ENCODE measurements around the gene CNNM3.

CNNM3 gene

DNA sequence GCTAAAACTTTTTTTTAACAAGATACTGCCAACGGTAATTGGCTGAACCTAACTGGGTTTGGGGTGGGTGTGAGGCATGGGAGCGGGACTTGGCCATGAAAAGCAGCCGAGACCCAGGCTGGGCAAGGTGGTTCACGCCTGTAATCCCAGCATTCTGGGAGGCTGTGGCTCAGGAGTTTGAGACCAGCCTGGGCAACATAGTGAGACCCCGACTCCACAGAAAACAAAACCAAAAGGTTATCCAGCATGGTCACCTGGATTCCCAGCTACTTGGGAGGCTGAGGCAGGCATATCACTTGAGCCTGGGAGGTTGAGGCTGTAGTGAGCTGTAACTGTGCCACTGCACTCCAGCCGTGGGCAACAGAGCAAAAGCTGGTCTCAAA, 64.8 kb downstream of the CNNM3 start:
- DNase-seq: no peak

DNA sequence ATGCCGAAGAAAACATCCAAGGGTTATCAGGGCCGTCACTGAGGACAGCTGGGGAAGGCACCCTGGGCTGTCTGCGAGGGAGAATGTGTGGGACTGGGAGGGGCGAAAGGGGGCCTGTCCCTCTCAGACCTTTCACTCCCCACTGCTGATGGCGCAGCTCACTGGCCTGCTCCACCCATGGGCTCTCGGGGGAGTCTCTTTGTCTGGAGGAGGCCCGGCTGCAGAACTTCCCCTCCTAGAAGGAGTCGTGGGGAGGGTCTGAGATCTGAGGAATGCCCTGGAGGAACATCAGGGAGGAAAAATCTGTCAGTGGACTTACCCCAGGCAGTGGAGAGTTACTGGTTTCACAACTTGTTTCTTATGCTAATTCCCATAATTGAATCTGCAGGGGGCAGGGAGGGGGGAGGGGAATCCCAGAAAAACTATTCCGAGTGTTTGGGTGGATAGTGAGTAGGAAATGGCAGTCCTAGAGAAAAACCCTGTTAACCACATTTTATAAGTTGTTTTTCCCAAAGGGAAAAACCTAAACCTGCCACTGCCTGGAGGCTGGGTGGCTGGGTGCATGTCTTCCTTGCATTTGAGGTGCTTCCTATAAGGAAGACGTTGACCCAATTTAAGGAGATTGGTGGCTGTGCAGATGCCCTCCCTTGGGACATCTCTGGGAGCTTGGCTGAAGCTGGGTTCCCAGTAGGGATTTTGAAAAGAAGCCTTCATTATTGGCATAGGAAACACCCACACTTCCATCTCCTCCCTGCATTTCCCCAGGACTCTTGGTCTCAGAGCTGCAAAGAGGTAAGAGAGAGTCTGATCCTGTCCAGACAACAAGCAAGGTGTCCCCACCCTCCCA, 65.5 kb downstream of the CNNM3 start:
- DNase-seq: no peak

DNA sequence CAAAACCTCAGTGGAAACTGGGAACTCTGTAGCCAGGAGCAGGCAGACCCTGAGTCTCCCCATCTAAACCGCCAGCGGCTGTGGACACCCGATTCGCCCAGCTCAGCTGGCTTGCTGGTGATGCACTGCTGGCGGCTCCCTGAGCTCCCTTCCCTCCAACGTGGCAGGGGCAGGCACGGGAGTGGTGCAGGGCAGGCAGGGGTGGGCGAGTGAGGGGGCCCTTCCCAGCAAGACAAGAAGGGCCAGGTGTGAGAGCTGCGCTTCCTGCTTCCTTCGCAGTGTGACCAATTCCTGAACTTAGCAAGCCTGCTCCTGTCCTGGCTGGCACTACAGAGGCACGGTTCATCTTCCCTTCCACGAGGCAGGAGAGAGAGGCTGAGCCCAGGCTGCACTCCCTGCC, 66.2 kb downstream of the CNNM3 start:
- DNase-seq: no peak

DNA sequence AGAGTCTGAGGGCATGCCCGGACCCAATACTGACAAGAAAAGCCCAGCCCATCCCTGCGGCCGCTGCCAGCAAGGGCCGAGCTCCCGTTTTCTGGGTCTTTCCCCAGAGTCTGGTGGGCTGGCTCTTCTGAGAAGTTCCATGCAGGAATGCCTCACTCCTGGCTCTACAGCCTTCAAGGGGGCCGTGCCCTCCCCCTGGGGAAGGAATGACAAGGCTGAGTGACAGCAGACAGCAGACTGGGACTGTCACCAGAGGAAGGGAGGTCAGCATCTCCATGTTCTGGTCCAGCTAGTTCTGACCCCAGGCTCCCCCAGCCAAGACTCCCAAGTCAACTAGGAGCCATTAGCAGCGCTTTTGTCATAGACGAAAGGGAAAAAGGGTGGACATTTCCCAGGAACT, 66.8 kb downstream of the CNNM3 start:
- DNase-seq: no peak

DNA sequence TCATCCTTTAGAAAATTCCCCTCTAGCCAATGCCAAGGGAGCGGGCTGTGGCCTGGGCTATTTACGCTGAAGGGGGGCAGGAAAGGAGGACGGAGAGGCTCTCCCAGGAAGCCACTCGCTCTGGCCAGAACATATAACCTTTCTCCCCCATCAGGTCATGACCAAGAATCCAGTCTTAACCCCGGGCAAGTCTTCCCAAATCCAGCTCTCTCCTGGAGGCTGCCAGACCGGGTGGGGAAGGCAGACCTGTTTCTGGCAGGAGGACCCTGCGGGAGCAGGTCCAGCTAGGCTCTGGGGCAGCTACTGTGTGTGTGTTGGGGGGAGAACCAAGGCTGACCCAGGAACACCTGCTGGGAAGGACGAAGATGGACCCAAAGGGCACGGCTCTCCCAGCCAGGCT, 67.2 kb downstream of the CNNM3 start:
- DNase-seq: no peak

Measured in central memory CD4-positive, alpha-beta T cell (primary cell).